OCI-LY7 (cell line): ENCODE measurements around the gene MACROD1. TPM values are rescaled to one million over a fixed set of nuclear protein-coding genes. Genes with fewer than 3 reads are reported as not detected.

ENCODE experiments used
- BruUV-seq: library from RNA; stranded (reverse); fragments of 400-500 nt; replicated peaks from 2 replicates; lab custom pipeline; 2021; lab: Mats Ljungman, UMichigan
- CTCF ChIA-PET: fragments of 300-600 bp; sonication (Branson Sonifier 250); formaldehyde crosslinking; loops from one replicate; lab custom pipeline; 2022; ENCODE audit warnings: antibody characterized with exemption; ENCODE audit not compliant: unreplicated experiment; lab: Charles Lee
- POLR2A ChIA-PET: fragments of 300-600 bp; sonication (Branson Sonifier 250); formaldehyde crosslinking; loops from one replicate; lab custom pipeline; 2022; ENCODE audit warnings: antibody characterized with exemption; lab: Charles Lee
- DNase-seq: peaks from one replicate; pipeline ENCODE4 v3.0.0-alpha.2; 2015; ENCODE audit warnings: low spot score
- H2AFZ ChIP-seq: fragments of 200-600 bp; sonication (generic), shearing (Covaris generic); 2 replicates; pipeline ENCODE4 v1.6.1; 2014; ENCODE audit warnings: mild to moderate bottlenecking, antibody characterized with exemption, low read length, moderate library complexity
- H3K27ac ChIP-seq: fragments of 200-600 bp; sonication (generic); 2 replicates; pipeline ENCODE4 v1.5.1; 2014; ENCODE audit warnings: mixed run types, low read depth, mild to moderate bottlenecking, moderate library complexity, low read length, inconsistent platforms; ENCODE audit not compliant: poor library complexity, severe bottlenecking
- H3K36me3 ChIP-seq: fragments of 200-600 bp; sonication (generic); 2 replicates; pipeline ENCODE4 v1.6.1; 2014; ENCODE audit warnings: mild to moderate bottlenecking, antibody characterized with exemption, low read length, moderate library complexity, mixed read lengths; ENCODE audit not compliant: insufficient read depth
- H3K4me1 ChIP-seq: fragments of 200-600 bp; sonication (generic); 2 replicates; pipeline ENCODE4 v1.5.1; 2014; ENCODE audit warnings: mild to moderate bottlenecking, low read length; ENCODE audit not compliant: insufficient read depth, poor library complexity, severe bottlenecking
- H3K4me2 ChIP-seq: fragments of 200-600 bp; sonication (generic); 2 replicates; pipeline ENCODE4 v1.6.1; 2014; ENCODE audit warnings: mild to moderate bottlenecking, low read length
- H3K4me3 ChIP-seq: fragments of 200-600 bp; sonication (generic); 2 replicates; pipeline ENCODE4 v1.5.1; 2014; ENCODE audit warnings: mild to moderate bottlenecking, low read depth, low read length; ENCODE audit not compliant: poor library complexity, severe bottlenecking
- H3K79me2 ChIP-seq: fragments of 200-600 bp; sonication (generic); 2 replicates; pipeline ENCODE4 v1.6.1; 2016; ENCODE audit warnings: low read depth, mild to moderate bottlenecking, low read length, moderate library complexity, mixed read lengths; ENCODE audit not compliant: insufficient read depth
- H3K9me2 ChIP-seq: fragments of 200-600 bp; sonication (generic); 2 replicates; pipeline ENCODE4 v1.6.1; 2016; ENCODE audit warnings: mild to moderate bottlenecking, low read length, mixed read lengths; ENCODE audit not compliant: insufficient read depth
- H3K9me3 ChIP-seq: fragments of 200-600 bp; sonication (generic); 2 replicates; pipeline ENCODE4 v1.6.1; 2014; ENCODE audit warnings: mild to moderate bottlenecking, mixed run types, low read length, mixed read lengths
- H4K20me1 ChIP-seq: fragments of 200-600 bp; sonication (generic); 2 replicates; pipeline ENCODE4 v1.6.1; 2014; ENCODE audit warnings: mild to moderate bottlenecking, antibody characterized with exemption, low read length, moderate library complexity, mixed read lengths; ENCODE audit not compliant: insufficient read depth
- CTCF ChIP-seq: fragments of 200-600 bp; sonication (generic); conservative IDR thresholded peaks from 2 replicates; pipeline ENCODE4 v1.5.1; 2014; ENCODE audit warnings: mild to moderate bottlenecking, antibody characterized with exemption, low read length, moderate library complexity, mixed read lengths
- EZH2phosphoT487 ChIP-seq: fragments of 200-600 bp; sonication (generic); IDR thresholded peaks from 2 replicates; pipeline ENCODE4 v1.6.1; 2018; ENCODE audit warnings: low read depth, borderline replicate concordance, mild to moderate bottlenecking, mixed run types, antibody characterized with exemption, low read length, moderate library complexity, mixed read lengths
- intact Hi-C: fragments of 100-400 bp; cut with micrococcal nuclease; formaldehyde crosslinking; loops from one replicate; pipeline ENCODE4 v1.10.0; 2022; ENCODE audit not compliant: unreplicated experiment
- total RNA-seq, 2 experiments: library from RNA; depleted of rRNA in 1 of 2; stranded (reverse); fragments of >200 nt in 1 of 2; shearing (Covaris generic) in 1 of 2; gene quantifications; 2 replicates each; pipeline ENCODE4 v1.2.3, GENCODE V29; 2014 to 2022

Gene MACROD1
- total RNA-seq, 2 experiments from 2014 or later, result 14.7 to 25.4 TPM

- BruUV-seq, result no TSS peak
- H4K20me1 ChIP-seq, result no peaks in the 10 kb centered on the region
- CTCF ChIA-PET, result no interaction called here
These were observed 9.5 kb downstream of the MACROD1 start for GRCh38 chr11:64156235-64157011.

GRCh38 chr11:64153812-64154211 is 12.1 kb downstream of the MACROD1 start:
- intact Hi-C loops, result no loop called here
- Histone ChIP-seq H2AFZ (no peak overlapping the region), H3K79me2 (no peaks in the 10 kb centered on the region), H3K4me2 (no peak overlapping the region), H3K36me3 (no peaks in the 10 kb centered on the region), H3K27ac (no peak overlapping the region), H4K20me1 (no peaks in the 10 kb centered on the region), H3K9me3 (no peaks in the 10 kb centered on the region), H3K9me2 (no peaks in the 10 kb centered on the region), H3K4me3 (no peak overlapping the region), H3K4me1 (no peaks in the 10 kb centered on the region)
- no TSS peak for BruUV-seq
- CTCF ChIA-PET, result interaction anchor here (0.6 kb wide), 1 partner anchor 308 kb away, joined by 3 read pairs; no protein-coding TSS in a partner anchor
- POLR2A ChIA-PET, result no interaction called here
- TF ChIP-seq EZH2phosphoT487 (no peak), CTCF (no peak)
- DNase-seq, result no peak

More at GRCh38 chr11:64156235-64157011, 9.5 kb downstream of the MACROD1 start:
- no peak for DNase-seq
- Histone ChIP-seq H3K4me2 (no peak overlapping the region), H3K27ac (no peak overlapping the region), H3K9me3 (no peaks in the 10 kb centered on the region), H3K9me2 (no peaks in the 10 kb centered on the region), H2AFZ (no peak overlapping the region), H3K4me1 (no peaks in the 10 kb centered on the region), H3K36me3 (no peaks in the 10 kb centered on the region), H3K4me3 (no peak overlapping the region), H3K79me2 (no peaks in the 10 kb centered on the region)
- intact Hi-C loops, result no loop called here
- no peak for TF ChIP-seq EZH2phosphoT487
- no peak for TF ChIP-seq CTCF
- POLR2A ChIA-PET, result interaction anchor here (0.6 kb wide), 1 partner anchor 331 kb away, joined by 3 read pairs; no protein-coding TSS in a partner anchor
